HEK293T (cell line): ENCODE data around the gene DDX51.

Experiments used
- CTCF ChIA-PET: fragments of 350-600 bp; formaldehyde crosslinking; extraction: SDS; loops from one replicate; lab custom pipeline; 2021; ENCODE audit warnings: antibody characterized with exemption, inconsistent platforms; lab: Yijun Ruan, JAX
- POLR2A ChIA-PET: fragments of 350-600 bp; formaldehyde crosslinking; extraction: SDS; loops from one replicate; lab custom pipeline; 2020; ENCODE audit warnings: antibody characterized with exemption, inconsistent platforms; lab: Yijun Ruan, JAX
- DNase-seq: peaks from one replicate; pipeline ENCODE4 v3.0.0; 2012; ENCODE audit warnings: mixed read lengths; ENCODE audit errors: extremely low spot score
- ARNT ChIP-seq: fragments of 450-650 bp; IDR thresholded peaks from 2 replicates; pipeline ENCODE4 v1.6.1; 2017; ENCODE audit warnings: mild to moderate bottlenecking
- BHLHE40 ChIP-seq: fragments of 450-650 bp; IDR thresholded peaks from 2 replicates; pipeline ENCODE4 v1.6.1; 2016; ENCODE audit warnings: mild to moderate bottlenecking, moderate library complexity, borderline replicate concordance
- CTBP1 ChIP-seq: fragments of 450-650 bp; IDR thresholded peaks from 2 replicates; pipeline ENCODE4 v1.6.1; 2016; ENCODE audit warnings: borderline replicate concordance
- ELF4 ChIP-seq: fragments of 450-650 bp; IDR thresholded peaks from 2 replicates; pipeline ENCODE4 v1.6.1; 2017; ENCODE audit warnings: antibody characterized with exemption
- FOXA1 ChIP-seq: fragments of 450-650 bp; IDR thresholded peaks from 2 replicates; pipeline ENCODE4 v1.6.1; 2016; ENCODE audit warnings: mild to moderate bottlenecking
- FOXK2 ChIP-seq: fragments of 450-650 bp; IDR thresholded peaks from 2 replicates; pipeline ENCODE4 v1.6.1; 2016; ENCODE audit warnings: mild to moderate bottlenecking
- HDGF ChIP-seq: fragments of 450-650 bp; IDR thresholded peaks from 2 replicates; pipeline ENCODE4 v1.6.1; 2017; ENCODE audit warnings: antibody characterized with exemption, borderline replicate concordance
- L3MBTL2 ChIP-seq: fragments of 450-650 bp; conservative IDR thresholded peaks from 2 replicates; pipeline ENCODE4 v1.6.1; 2016; ENCODE audit warnings: mild to moderate bottlenecking
- LEF1 ChIP-seq: fragments of 450-650 bp; IDR thresholded peaks from 2 replicates; pipeline ENCODE4 v1.6.1; 2017; ENCODE audit warnings: mild to moderate bottlenecking, borderline replicate concordance
- NFRKB ChIP-seq: fragments of 450-650 bp; IDR thresholded peaks from 2 replicates; pipeline ENCODE4 v1.6.1; 2016; ENCODE audit warnings: mild to moderate bottlenecking, moderate library complexity
- SP1 ChIP-seq: fragments of 450-650 bp; IDR thresholded peaks from 2 replicates; pipeline ENCODE4 v1.6.1; 2017
- SUZ12 ChIP-seq: fragments of 450-650 bp; IDR thresholded peaks from 2 replicates; pipeline ENCODE4 v1.6.1; 2016; ENCODE audit warnings: mild to moderate bottlenecking
- TARDBP ChIP-seq: fragments of 450-650 bp; IDR thresholded peaks from 2 replicates; pipeline ENCODE4 v1.6.1; 2016
- ZNF384 ChIP-seq: fragments of 450-650 bp; IDR thresholded peaks from 2 replicates; pipeline ENCODE4 v1.6.1; 2016
- TF ChIP-seq, protein P1 (sequence below): fragments of 450-650 bp; IDR thresholded peaks from 2 replicates; pipeline ENCODE4 v1.6.1; 2016

The DDX51 gene

DNA sequence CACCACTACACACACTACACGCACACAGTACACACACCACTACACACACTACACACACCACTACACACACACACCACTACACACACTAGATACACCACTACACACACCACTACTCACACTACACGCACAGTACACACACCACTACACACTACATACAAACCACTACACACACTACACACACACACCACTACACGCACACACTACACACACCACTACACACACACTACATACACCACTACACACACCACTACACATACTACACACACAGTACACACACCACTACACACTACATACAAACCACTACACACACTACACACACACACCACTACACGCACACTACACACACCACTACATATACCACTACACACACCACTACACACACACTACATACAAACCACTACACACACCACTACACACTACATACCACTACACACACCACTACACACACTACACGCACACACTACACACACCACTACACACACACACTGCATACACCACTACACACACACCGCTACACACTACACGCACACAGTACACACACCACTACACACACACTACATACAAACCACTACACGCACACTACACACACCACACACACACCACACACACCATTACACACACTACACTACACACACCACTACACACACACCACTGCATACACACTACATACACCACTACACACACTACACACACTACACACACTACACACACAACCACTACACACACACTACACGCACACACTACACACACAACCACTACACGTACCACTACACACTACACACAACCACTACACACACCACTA, 11.9 kb upstream of the DDX51 start:
- no peak for TF ChIP-seq ELF4
- TF ChIP-seq CTBP1 = no peak
- no peak for TF ChIP-seq SUZ12
- TF ChIP-seq ARNT = no peak
- ChIA-PET POLR2A (no interaction called here), CTCF (no interaction called here)
- no peak for DNase-seq

DNA sequence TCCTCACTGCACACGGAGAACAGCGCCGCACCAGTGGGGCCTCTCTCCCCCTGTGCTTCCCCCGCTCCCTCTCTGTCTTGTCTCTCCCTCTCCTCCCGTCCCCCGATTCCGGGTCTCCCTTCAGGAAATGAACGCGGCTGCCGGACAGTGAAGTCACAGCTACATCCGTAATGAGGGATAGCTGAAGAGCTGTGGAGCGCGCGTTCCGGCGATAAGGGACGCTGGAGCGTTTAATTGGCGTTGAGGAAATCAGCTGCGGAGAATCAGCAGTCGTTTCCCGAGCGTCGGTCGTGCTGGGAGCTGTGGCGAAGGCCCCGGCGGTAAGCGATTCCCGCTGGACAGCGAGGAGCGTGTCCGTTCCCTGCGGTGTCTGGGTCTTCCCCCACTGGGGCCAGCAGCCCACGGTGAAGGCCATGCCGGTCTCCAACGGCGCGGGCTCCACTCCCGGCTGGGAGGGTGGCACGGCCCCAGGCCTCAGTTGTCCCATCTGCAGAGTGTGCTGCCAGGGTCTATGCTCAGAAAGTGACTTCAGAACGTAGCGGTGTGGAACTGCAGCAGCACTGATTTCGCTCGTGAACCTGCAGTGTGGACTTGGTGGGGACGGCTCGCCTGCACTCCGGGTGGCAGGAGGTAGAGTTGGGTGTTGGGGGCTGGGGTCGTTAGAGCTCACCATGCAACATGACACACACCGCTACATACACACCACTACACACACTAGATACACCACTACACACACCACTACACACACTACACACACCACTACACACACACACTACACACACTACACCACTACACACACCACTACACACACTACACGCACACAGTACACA, 11.0 kb upstream of the DDX51 start:
- POLR2A ChIA-PET = no interaction called here
- TF ChIP-seq SUZ12 (no peak), ZNF384 (no peak), TARDBP (no peak), CTBP1 (no peak), BHLHE40 (no peak)
- TF ChIP-seq, protein P1, sequence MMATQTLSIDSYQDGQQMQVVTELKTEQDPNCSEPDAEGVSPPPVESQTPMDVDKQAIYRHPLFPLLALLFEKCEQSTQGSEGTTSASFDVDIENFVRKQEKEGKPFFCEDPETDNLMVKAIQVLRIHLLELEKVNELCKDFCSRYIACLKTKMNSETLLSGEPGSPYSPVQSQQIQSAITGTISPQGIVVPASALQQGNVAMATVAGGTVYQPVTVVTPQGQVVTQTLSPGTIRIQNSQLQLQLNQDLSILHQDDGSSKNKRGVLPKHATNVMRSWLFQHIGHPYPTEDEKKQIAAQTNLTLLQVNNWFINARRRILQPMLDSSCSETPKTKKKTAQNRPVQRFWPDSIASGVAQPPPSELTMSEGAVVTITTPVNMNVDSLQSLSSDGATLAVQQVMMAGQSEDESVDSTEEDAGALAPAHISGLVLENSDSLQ = no peak
- no peak for DNase-seq
- CTCF ChIA-PET = interaction anchor here (1.0 kb wide), 1 partner anchor 259 kb away, joined by 3 read pairs; no protein-coding TSS in a partner anchor

DNA sequence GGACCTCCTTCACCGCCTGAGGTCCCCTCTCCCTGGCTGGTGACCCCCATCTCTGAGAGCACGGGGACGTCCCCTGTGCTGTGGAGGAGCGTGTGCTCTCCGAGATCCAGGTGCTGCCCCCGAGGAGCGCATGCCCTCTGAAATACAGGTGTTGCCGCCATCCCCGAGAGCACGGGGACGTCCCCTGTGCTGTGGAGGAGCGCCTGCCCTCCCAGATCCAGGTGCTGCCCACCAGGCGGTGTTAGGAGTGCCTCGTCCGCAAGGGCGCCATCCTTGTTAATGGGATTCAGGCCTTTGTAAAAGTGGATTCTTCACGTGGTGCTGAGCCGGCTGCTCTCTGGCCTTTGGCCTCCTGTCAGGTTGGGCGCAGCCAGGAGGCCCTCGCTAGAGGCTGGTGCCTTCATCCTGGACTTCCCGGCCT, 10.2 kb upstream of the DDX51 start:
- ChIA-PET CTCF (interaction anchor here (1.0 to 1.6 kb wide), 5 partner anchors 40 to 260 kb away, joined by 3 to 18 read pairs (median 3); no protein-coding TSS in a partner anchor), POLR2A (interaction anchor here (0.6 to 1.0 kb wide), 3 partner anchors 9 to 216 kb away, joined by 3 read pairs; no protein-coding TSS in a partner anchor)
- TF ChIP-seq SP1 (no peak), ELF4 (no peak), TARDBP (no peak), LEF1 (no peak), SUZ12 (no peak), ZNF384 (no peak), L3MBTL2 (no peak), BHLHE40 (no peak), FOXA1 (no peak), HDGF (no peak), NFRKB (no peak)
- TF ChIP-seq, protein P1 = no peak
- DNase-seq = no peak

DNA sequence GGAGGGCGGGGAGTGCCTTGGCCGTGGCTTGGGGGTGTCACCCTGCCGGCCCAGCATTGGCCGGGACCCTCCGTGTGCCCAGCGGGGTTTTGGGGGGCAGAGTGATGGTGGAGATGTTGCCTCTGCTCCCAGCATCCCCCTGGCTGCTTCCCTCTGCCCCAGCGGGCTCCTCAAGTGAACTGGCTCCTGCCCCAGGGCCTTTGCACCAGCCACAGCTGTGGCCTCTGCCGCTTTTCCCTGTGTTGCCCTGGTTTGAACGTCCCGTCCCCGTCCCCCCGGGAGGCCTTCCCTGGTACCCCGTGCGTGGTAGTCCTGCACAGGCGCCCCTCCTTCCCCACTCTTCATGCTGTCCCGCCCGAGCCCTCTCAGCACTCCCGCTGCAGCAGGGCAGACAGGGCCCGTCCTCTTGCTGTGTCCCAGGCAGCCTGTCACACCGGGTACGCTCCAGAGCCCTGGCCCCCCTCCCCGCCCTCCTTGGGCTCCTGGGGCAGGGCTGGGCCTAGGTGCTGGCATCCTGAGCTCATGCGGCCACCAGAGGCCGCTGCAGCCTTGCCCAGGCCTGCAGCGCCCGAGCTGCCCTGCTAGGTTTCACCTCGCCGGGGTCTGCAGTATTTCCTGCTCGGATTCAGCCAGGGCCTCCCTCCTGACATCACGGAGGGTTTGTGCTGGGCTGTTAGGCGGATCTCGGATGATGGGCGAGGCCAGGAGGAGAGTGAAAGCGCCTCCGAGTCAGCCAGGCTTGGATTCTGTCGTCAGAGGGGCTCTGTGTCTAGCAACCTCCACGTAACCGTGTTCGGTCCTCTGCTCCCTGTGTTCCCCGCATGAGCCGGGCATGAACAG, 9.6 kb upstream of the DDX51 start:
- ChIA-PET CTCF (interaction anchor here (1.0 to 1.6 kb wide), 4 partner anchors 40 to 261 kb away, joined by 3 to 18 read pairs (median 6); no protein-coding TSS in a partner anchor), POLR2A (interaction anchor here (0.6 to 1.0 kb wide), 3 partner anchors 8 to 216 kb away, joined by 3 read pairs; no protein-coding TSS in a partner anchor)
- TF ChIP-seq BHLHE40 = no peak
- no peak for TF ChIP-seq FOXK2
- TF ChIP-seq L3MBTL2 = no peak
- no peak for TF ChIP-seq CTBP1
- TF ChIP-seq NFRKB = no peak
- no peak for TF ChIP-seq ZNF384
- no peak for TF ChIP-seq FOXA1
- TF ChIP-seq ARNT = no peak
- TF ChIP-seq, protein P1 = no peak
- TF ChIP-seq ELF4 = no peak
- TF ChIP-seq SP1 = no peak
- peak; percentile 86 for DNase-seq

DNA sequence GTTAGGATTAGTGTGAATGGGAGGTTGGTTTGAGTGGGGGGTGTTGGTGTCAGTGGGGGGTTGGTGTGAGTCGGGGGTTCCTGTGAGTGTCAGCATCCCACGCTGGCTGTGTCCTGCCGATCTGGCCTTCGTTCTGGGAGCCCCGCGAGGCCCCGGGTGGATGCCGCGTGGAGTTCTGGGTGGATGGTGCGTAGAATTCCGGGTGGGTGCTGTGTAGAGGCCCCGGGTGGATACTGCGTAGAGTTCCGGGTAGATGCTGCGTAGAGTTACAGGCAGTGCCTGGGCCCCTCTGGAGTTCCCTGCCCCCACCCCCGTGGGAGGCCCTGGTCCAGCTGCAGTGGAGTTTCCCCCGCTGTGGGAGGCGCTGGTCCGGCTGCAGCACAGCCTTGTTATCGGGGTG, 8.8 kb upstream of the DDX51 start:
- TF ChIP-seq ELF4 = no peak
- TF ChIP-seq LEF1 = no peak
- TF ChIP-seq CTBP1 = no peak
- TF ChIP-seq, protein P1 = no peak
- POLR2A ChIA-PET = no interaction called here
- DNase-seq = no peak
- CTCF ChIA-PET = interaction anchor here (1.4 to 1.6 kb wide), 2 partner anchors 66 to 262 kb away, joined by 10 to 18 read pairs; no protein-coding TSS in a partner anchor
